DMS153 treated with DMSO at 0.1 percent for 48 hours (cell line): ENCODE data around the gene SDSL.

Experiments used
- DNase-seq: peaks from one replicate; lab custom pipeline; 2025; ENCODE audit not compliant: unreplicated experiment; lab: John Stamatoyannopoulos, UW

The SDSL gene

GRCh38 chr12:113422030-113422885 lies at the start of gene SDSL:
Gene SDSL (plus strand): TSS chr12:113422380. CDS start chr12:113427983, 5,603 bp downstream.
- no peak for DNase-seq

- no peak for DNase-seq
These were observed 48.7 kb upstream of the SDSL start for GRCh38 chr12:113373440-113373839.

- no peak for DNase-seq
These were observed 48.2 kb upstream of the SDSL start for GRCh38 chr12:113373969-113374368.

- no peak for DNase-seq
These were observed 47.3 kb upstream of the SDSL start for GRCh38 chr12:113374823-113375428.

GRCh38 chr12:113378291-113378690 lies 43.9 kb upstream of the SDSL start:
- DNase-seq = no peak

- no peak for DNase-seq
These were observed 41.0 kb upstream of the SDSL start for GRCh38 chr12:113381220-113381619.

- DNase-seq = no peak
These were observed 40.0 kb upstream of the SDSL start for GRCh38 chr12:113382206-113382605.

- no peak for DNase-seq
These were observed 37.4 kb upstream of the SDSL start for GRCh38 chr12:113384778-113385177.

- no peak for DNase-seq
These were observed 36.8 kb upstream of the SDSL start for GRCh38 chr12:113385282-113385882.

- DNase-seq = no peak
These were observed 35.2 kb upstream of the SDSL start for GRCh38 chr12:113386866-113387566.

- DNase-seq = no peak
These were observed 34.5 kb upstream of the SDSL start for GRCh38 chr12:113387631-113388030.

- DNase-seq = no peak
These were observed 33.8 kb upstream of the SDSL start for GRCh38 chr12:113388351-113388750.

- no peak for DNase-seq
These were observed 31.8 kb upstream of the SDSL start for GRCh38 chr12:113390064-113391043.

- DNase-seq = no peak
These were observed 31.0 kb upstream of the SDSL start for GRCh38 chr12:113391145-113391544.

- DNase-seq = no peak
These were observed 30.4 kb upstream of the SDSL start for GRCh38 chr12:113391650-113392337.

GRCh38 chr12:113392520-113392919 lies 29.7 kb upstream of the SDSL start:
- DNase-seq = no peak

GRCh38 chr12:113392988-113393579 lies 29.1 kb upstream of the SDSL start:
- no peak for DNase-seq

- no peak for DNase-seq
These were observed 28.4 kb upstream of the SDSL start for GRCh38 chr12:113393749-113394148.

GRCh38 chr12:113395119-113395518 lies 27.1 kb upstream of the SDSL start:
- DNase-seq = no peak
